Adipose tissue (tissue), 3 donors: ENCODE measurements around the gene MYO15A. TPM values are rescaled to one million over a fixed set of nuclear protein-coding genes. Genes with fewer than 3 reads are reported as not detected.

ENCODE experiments used
- H3K27ac ChIP-seq: one replicate; pipeline ENCODE4 v1.5.1; 2013; ENCODE audit warnings: low read depth, low read length
- WGBS, 3 donors: extraction: QIAGEN DNeasy Blood & Tissue Kit; methylation state at CpG; one replicate each; pipeline ENCODE4 v1.1.7; 2013; 5-methylcytosine and 5-hydroxymethylcytosine counted together
- polyA plus RNA-seq, 3 donors: library from polyadenylated mRNA; stranded (reverse); fragments of 200-250 nt; gene quantifications; one replicate each; pipeline ENCODE4 v1.2.3, GENCODE V29; 2013
- donor health status: healthy with polysubstance abuse.
- donor health status: Bipolar disorder and iron deficiency.
- donor health status: healthy.

Gene MYO15A
- polyA plus RNA-seq, 3 donors: 0.45 to 0.86 (median 0.68) TPM

DNA sequence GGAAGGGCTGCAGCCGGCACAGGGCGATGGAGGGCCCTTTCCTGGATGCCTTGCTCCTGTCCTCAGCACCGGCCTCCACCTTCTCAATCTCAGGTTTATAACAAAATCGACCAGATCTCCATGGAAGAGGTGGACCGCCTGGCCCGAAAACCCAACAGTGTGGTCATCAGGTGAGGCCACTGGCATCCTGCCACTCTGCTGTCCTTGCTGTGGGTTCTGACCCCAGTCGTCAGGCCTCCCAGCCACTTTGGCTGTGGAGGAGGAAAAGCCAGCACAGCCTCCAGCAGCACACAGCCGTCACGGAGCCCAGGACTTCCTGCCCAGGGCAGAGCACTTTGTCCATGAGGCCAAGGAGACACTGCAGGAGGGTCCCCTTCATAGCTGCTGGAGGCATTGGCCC lies 6.7 kb upstream of the MYO15A start:
- 84 to 88% (median 86%) methylated on average over 9 of the region's 9 CpGs for WGBS, 3 donors
- H3K27ac ChIP-seq: no peak overlapping the region

DNA sequence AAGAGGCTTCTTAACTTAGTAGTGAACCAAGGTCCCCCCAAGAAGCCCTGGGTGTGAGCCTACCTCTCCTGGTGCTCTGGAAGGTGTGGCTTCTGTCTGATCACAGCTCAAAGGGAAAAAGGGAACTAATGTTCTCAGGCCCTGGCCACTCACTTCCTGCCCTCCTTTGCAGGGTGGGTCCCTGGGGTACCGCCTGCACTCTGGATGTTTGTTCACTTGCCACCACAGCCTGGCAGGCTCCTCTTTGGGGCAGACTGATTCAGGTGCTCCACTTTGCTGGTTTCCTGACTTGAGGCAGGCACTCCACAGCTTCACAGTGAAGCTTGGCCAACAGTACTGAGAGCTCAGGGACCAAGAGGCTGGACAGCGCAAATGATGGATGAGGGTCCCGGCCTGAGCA lies 5.9 kb upstream of the MYO15A start:
- no peak overlapping the region for H3K27ac ChIP-seq
- 62 to 86% (median 66%) methylated on average over 3 of the region's 3 CpGs for WGBS, 3 donors

DNA sequence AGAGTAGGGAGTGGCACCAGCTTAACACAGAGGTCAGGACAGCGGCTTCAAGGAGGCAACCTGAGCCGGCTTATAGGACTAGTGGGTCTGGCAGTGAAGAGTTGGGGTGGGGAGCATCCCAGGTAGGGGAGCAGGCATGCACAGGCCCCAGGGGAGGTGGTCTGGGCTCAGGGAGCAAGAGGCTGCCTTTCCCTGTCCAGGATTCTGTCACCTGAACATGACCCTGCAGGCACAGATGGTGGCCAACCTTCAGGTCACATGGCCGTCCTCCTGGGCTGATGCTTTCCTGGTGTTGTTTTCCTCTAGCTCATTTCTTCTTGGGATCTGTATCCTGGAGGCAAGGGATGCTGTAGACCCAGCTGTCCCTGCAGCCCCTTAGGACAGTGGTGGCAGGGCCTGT lies 3.5 kb upstream of the MYO15A start:
- no peak overlapping the region for H3K27ac ChIP-seq
- 86 to 97% (median 94%) methylated on average over 3 of the region's 3 CpGs for WGBS, 3 donors

DNA sequence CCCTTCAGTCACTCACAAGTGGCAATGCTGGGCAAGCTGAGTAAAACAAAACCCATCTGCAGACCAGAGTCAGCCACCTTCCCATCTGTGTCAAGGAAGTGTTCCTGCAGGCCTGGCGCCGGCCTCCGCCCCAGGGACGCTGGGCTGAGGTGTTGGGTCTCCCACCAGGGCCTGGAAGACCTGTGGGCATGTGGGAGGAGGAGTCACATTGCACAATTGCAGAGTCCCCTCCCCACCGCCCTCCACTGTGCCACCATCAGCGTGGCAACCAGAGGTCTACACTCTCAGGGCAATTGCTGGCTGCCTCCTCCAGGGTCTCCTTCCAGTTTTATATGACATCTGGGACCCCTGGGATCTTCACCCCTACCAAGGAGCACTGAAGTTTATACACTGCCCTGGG lies 3.0 kb upstream of the MYO15A start:
- no peak overlapping the region for H3K27ac ChIP-seq
- WGBS, 3 donors: 83 to 95% (median 90%) methylated on average over 6 of the region's 6 CpGs

DNA sequence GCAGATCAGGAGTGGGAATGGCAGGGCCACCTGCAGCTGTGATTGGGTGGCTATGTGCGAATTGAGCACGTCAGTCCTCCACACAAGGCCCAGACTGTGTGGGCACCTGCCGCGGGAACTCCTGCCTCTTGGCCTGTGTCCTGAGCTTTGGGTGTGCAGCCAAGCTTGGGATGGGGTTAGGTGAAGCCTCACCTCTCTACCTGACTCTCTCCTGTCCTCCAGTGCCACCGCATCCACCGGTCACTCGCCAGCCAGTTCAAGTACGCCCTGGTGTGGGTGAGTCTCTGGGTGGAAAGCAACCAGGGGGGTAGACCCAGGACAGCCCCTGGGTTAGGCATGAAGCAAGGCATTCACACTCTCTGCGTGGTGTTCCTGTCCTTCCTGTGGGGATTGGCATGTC lies 2.3 kb upstream of the MYO15A start:
- WGBS, 3 donors: 84 to 94% (median 92%) methylated on average over 9 of the region's 9 CpGs
- no peak overlapping the region for H3K27ac ChIP-seq

DNA sequence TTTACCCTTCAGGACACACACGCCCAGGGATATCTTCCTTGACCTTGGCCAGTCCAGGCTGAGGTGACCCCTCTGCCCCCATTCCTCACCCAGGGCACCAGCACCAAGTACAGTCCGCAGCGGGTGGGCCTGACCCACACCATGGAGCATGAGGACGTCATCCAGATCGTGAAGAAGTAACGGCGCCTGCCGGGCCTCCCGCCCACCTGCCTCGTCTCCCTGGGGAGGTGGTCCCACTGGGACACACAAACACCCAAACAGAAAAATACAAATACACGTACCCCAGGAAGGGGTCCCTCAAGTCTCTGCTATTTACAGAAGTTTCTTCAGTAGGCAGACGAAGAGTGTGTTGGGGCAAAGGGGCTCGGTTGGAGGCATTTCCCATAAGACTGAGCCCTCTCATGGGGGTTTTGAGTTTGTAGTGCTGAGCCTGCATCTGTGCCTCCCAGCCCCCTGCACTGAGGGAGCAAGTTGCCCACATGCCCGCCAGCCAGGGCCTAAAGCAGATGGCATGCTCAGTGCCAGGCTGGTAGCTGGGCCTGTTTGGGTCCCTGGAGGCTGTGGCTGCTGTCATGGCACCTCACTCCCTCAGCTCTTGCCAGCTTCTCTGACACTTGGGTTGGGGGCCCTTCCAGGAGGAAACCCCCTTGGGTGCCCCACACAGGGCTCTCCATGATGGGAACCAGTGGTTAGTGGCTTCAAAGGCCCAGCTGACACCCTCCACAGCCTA lies 1.3 kb upstream of the MYO15A start:
- no peak overlapping the region for H3K27ac ChIP-seq
- 86 to 91% (median 91%) methylated on average over 14 of the region's 14 CpGs for WGBS, 3 donors

DNA sequence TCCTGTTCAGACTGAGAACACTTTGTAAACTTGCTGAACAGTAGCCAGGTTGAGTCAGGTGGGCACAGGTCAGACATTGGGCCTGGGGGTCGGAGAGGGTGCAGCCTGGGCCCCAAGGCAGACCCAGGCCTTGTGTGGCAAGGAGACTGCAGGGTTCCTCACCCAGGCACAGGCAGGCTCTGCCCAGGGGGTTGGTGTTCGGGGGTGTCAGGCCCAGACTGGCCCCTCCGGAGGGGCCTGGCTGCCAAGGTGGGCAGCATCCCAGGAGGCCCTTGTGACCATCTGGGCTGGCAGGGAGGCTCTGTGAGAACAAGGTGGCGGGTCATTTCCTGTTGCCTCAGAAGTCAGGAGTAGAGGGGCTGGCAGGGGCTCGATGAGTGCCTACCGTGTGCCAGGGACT lies 585 bp upstream of the MYO15A start:
- WGBS, 3 donors: 66 to 84% (median 79%) methylated on average over 6 of the region's 6 CpGs
- H3K27ac ChIP-seq: no peak overlapping the region

DNA sequence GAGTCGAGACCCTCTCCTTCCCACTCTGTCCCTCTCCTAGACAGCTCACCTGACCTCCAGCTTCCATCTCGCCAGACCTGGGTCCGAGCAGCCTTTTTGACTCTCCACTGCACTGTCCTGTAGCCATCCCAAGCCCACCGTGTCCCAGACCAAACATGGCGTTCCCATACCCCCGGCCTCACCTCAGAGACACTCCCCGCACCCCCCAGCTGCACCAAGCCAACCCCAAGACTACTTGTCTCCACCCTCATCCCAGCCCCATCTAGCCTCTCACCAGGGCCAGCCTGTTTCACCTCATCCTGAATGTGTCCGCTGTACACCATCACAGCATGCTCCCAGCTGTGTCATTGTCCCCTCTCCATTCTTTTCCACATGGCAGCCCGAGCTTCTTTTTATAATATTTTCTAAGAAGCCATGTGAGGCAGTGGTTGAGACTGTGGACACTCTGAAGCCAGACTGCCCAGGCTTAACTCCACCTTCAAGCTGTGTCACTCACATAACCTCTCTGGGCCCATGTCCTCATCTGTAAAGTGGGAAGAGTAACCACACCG lies 1.5 kb downstream of the MYO15A start:
- no peak overlapping the region for H3K27ac ChIP-seq
- 75 to 81% (median 76%) methylated on average over 10 of the region's 10 CpGs for WGBS, 3 donors

DNA sequence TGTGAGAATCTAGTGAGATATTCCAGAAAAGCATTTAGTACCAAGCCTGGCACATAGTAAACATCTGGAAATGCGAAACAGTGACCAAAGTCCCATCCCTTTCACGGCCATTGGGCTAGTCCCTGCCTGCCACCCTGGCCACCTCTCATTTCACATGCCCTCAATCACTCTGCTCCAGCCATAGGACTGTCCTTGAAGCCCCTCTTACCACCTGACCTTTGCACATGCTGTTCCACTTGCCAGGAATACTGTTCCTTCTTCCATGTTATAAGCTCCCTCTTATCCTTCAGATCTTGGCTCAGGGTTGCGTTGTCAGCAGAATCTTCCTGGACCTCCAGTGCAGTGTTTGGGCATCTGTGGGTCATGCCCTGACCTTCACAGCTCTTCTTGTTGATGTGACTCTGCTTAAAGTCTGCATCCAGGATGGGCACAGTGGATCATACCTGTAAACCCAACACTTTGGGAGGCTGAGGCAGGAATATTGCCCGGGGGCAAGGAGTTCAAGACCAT lies 2.1 kb downstream of the MYO15A start:
- 67 to 89% (median 74%) methylated on average over 4 of the region's 4 CpGs for WGBS, 3 donors
- no peak overlapping the region for H3K27ac ChIP-seq

DNA sequence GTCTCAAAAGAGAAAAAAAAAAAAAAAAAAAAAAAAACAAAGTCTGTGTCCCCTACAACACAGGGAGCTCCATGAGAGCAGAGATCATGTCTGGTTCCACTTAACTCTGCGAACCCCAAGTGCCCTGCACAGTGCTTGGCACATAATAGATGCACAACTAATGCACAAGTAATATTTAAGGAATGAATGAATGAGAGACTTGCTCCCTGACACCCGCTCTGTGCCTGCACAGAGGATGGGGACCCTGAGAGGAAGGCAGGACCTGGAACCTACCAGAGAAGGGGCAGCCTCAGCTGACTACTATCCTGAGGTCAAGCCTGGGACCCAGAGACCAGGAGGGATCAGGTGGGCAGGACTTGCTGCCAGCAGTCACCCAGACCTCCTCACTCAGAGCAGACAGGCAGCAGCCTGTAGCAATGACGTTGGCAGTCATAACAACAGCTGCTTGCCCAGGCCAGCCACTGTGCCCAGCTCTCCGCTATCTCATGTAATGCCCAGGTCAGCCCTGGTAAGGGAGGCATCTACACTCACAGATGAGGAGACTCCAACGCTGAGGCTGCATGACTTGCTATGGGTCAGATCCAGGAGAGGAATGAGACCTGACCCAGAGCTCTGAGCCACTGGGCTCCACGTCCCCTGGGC lies 2.9 kb downstream of the MYO15A start:
- no peak overlapping the region for H3K27ac ChIP-seq
- WGBS, 3 donors: 65 to 79% (median 74%) methylated on average over 6 of the region's 6 CpGs

DNA sequence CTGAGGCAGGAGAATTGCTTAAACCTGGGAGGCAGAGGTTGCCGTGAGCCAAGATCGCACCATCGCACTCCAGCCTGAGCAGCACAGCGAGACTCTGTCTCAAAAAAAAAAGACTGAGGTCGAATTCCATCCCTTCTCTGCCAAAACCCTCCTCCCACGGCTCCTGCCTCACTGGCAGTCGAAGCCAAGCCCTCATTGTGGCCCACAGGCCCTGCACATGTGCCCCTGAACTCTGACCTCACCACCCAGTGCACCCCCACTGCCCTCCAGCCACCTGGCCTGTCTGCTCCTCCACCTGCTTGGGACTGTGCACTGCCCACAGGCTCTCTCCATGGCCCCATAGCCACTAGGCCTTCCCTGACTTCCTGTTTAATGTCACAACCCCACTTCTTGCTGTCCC lies 7.0 kb downstream of the MYO15A start:
- WGBS, 3 donors: 78 to 86% (median 78%) methylated on average over 7 of the region's 7 CpGs
- H3K27ac ChIP-seq: no peak overlapping the region

DNA sequence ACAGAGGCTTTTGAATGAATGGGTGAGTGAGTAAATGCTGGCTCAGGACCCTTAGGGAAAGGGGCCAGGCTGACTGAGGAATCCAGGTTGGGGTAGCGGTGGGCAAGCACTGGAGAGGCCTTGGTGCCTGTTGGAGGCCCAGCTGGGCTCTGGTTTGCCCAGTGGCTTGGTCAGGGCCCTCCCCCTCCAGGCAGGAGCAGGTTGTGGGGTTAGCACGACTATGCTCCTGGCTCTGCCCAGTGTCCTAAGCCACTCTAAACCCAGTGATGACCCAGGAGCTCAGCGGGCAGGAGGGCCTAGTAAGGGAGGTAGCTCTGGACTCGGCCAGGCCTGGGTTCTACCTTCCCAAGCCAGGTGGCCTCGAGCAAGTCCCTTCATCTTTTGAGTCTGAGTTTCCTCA lies 7.5 kb downstream of the MYO15A start:
- no peak overlapping the region for H3K27ac ChIP-seq
- 82 to 92% (median 89%) methylated on average over 5 of the region's 5 CpGs for WGBS, 3 donors

DNA sequence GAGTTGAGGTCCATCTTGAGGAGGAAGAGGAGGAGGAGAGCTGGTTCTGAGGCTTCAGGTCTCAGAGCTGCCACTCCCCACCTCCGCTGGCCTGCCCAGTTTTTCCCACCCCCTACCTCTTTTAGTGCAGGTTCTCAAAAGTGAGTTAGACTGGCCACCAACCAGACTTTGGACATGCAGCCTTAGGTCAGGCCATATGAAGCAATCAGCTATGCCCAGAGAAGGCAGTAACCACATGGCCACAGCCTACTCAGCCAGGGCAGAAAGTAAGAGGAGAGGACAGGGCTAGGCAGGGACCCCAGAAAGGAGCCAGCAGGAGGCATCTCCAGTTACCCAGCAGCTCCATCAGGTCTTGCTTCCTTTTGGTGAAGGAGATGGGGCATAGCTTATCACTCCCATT lies 9.0 kb downstream of the MYO15A start:
- no peak overlapping the region for H3K27ac ChIP-seq
- WGBS, 3 donors: 94 to 100% (median 100%) methylated on average over 1 of the region's 1 CpG

DNA sequence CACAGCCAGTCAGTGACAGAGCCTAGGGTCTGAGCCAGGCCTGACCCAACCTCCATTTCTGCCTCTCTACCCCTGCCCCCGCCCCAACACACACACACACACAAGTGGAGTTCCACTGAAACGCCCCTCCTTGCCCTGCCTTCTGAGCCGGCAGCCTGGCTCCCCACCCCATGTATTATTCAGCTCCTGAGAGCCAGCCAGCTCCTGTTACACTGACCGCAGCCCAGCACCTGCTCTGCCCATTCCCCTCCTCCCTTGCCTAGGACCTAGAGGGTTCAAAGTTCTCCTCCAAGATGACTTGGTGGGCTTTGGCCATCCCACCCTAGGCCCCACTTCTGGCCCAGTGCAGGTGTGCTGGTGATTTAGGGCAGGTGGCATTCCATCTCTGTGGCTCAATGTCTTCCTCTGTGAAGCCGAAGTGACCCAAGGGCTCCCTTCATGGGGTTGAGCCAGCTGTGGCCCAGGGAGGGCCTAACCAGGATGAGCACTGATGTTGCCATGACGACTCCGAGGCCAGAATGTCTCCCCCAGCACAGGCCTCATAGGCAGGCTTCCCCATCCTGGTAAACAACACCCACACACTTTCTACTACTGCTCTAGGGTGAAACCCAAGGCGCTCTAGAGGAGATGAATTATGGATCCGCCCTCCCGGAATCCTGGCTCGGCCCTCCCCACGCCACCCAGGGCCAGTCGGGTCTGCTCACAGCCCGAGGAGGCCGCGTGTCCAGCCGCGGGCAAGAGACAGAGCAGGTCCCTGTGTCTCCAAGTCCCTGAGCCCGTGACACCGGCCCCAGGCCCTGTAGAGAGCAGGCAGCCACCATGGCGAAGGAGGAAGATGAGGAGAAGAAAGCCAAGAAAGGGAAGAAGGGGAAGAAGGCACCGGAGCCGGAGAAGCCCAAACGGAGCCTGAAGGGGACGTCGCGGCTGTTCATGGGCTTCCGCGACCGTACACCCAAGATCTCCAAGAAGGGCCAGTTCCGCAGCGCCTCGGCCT lies 9.7 kb downstream of the MYO15A start:
- no peak overlapping the region for H3K27ac ChIP-seq
- WGBS, 3 donors: 87 to 88% (median 87%) methylated on average over 32 to 33 of the region's 33 CpGs

DNA sequence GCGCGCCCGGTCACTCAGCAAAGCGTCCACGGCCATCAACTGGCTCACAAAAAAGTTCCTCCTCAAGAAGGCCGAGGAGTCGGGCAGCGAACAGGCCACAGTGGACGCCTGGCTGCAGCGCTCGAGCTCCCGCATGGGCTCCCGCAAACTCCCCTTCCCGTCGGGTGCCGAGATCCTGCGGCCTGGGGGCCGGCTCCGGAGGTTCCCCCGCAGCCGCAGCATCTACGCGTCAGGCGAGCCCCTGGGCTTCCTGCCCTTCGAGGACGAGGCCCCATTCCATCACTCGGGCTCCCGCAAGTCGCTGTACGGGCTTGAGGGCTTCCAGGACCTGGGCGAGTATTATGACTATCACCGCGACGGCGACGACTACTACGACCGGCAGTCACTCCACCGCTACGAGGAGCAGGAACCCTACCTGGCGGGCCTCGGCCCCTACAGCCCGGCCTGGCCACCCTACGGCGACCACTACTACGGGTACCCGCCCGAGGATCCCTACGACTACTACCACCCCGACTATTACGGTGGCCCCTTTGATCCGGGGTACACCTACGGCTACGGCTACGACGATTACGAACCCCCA lies 10.7 kb downstream of the MYO15A start:
- H3K27ac ChIP-seq: no peak overlapping the region
- WGBS, 3 donors: 96 to 98% (median 98%) methylated on average over 51 to 57 of the region's 57 CpGs

DNA sequence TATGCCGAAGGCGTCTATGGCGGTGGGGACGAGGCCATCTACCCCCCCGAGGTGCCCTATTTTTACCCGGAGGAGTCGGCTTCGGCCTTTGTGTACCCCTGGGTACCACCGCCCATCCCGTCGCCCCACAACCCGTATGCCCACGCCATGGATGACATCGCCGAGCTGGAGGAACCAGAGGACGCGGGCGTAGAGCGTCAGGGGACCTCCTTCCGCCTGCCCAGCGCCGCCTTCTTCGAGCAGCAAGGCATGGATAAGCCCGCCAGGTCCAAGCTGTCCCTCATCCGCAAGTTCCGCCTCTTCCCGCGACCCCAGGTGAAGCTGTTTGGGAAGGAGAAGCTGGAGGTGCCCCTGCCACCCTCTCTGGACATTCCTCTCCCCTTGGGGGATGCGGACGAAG lies 11.4 kb downstream of the MYO15A start:
- WGBS, 3 donors: 97 to 100% (median 98%) methylated on average over 28 to 30 of the region's 30 CpGs
- H3K27ac ChIP-seq: no peak overlapping the region

DNA sequence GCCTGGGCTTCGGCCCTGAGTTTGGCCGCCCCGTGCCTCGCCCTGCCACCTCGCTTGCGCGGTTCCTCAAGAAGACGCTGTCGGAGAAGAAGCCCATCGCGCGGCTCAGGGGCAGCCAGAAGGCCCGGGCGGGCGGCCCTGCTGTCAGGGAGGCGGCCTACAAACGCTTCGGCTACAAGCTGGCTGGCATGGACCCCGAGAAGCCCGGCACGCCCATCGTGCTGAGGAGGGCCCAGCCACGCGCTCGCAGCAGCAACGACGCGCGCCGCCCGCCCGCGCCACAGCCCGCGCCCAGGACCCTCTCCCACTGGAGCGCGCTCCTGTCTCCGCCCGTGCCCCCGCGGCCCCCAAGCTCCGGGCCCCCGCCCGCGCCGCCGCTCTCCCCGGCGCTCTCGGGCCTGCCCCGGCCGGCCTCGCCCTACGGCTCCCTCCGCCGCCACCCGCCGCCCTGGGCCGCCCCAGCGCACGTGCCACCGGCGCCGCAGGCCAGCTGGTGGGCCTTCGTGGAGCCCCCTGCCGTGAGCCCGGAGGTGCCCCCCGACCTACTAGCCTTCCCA lies 12.0 kb downstream of the MYO15A start:
- H3K27ac ChIP-seq: no peak overlapping the region
- 78 to 91% (median 81%) methylated on average over 44 to 68 of the region's 68 CpGs for WGBS, 3 donors
